ENCODE measurements around the gene PSRC1.

Gene PSRC1

GRCh38 chr1:109271458-109271857 is 11.5 kb downstream of the PSRC1 start:
- no peak for DNase-seq

- DNase-seq: no peak
These were observed 12.2 kb downstream of the PSRC1 start for GRCh38 chr1:109270623-109271317.

GRCh38 chr1:109269981-109270622 is 12.8 kb downstream of the PSRC1 start:
- DNase-seq: no peak

- DNase-seq: no peak
These were observed 13.5 kb downstream of the PSRC1 start for GRCh38 chr1:109269212-109269980.

GRCh38 chr1:109268431-109269211 is 14.3 kb downstream of the PSRC1 start:
- no peak for DNase-seq

- DNase-seq: no peak
These were observed 15.1 kb downstream of the PSRC1 start for GRCh38 chr1:109267743-109268300.

GRCh38 chr1:109266965-109267364 is 16.0 kb downstream of the PSRC1 start:
- DNase-seq: no peak

- DNase-seq: no peak
These were observed 17.1 kb downstream of the PSRC1 start for GRCh38 chr1:109265741-109266330.

- no peak for DNase-seq
These were observed 17.9 kb downstream of the PSRC1 start for GRCh38 chr1:109265016-109265415.

GRCh38 chr1:109264379-109264755 is 18.6 kb downstream of the PSRC1 start:
- no peak for DNase-seq

- peak; percentile 86 to 93 (median 89) for DNase-seq
These were observed 19.2 kb downstream of the PSRC1 start for GRCh38 chr1:109263597-109264378.

GRCh38 chr1:109263234-109263596 is 19.7 kb downstream of the PSRC1 start:
- DNase-seq: no peak

GRCh38 chr1:109262231-109263055 is 20.5 kb downstream of the PSRC1 start:
- no peak for DNase-seq

GRCh38 chr1:109261578-109261977 is 21.4 kb downstream of the PSRC1 start:
- no peak for DNase-seq

GRCh38 chr1:109261006-109261405 is 21.9 kb downstream of the PSRC1 start:
- no peak for DNase-seq

- DNase-seq: no peak
These were observed 23.0 kb downstream of the PSRC1 start for GRCh38 chr1:109259674-109260557.

GRCh38 chr1:109258481-109259466 is 24.2 kb downstream of the PSRC1 start:
- DNase-seq: no peak

- no peak for DNase-seq
These were observed 25.1 kb downstream of the PSRC1 start for GRCh38 chr1:109257682-109258421.
